Endothelial cell of umbilical vein (primary cell): ENCODE results near the gene HID1.

Experiments
- CTCF ChIP-seq, 2 donors: IDR thresholded peaks; 1 replicate in 1 of 2; 2 replicates in 1 of 2; pipeline ENCODE4 v1.5.1; 2011; ENCODE audit warnings: low read length in 2 of 2, mild to moderate bottlenecking in 2 of 2, moderate library complexity in 2 of 2, control low read depth in 1 of 2, inconsistent platforms in 1 of 2, low read depth in 1 of 2; ENCODE audit not compliant: insufficient read depth in 1 of 2; ENCODE audit errors: extremely low read depth in 1 of 2
- MYC ChIP-seq: IDR thresholded peaks from one replicate; pipeline ENCODE4 v1.6.1; 2011; ENCODE audit warnings: mild to moderate bottlenecking, low read depth, low read length
- POLR2A ChIP-seq: IDR thresholded peaks from 2 replicates; pipeline ENCODE4 v1.6.1; 2012; ENCODE audit warnings: low read depth, mild to moderate bottlenecking, control low read depth, low read length

GRCh38 chr17:74930535-74931036 is 42.0 kb downstream of the HID1 start:
- TF ChIP-seq POLR2A = no peak
- TF ChIP-seq MYC = no peak
- TF ChIP-seq CTCF (IDR thresholded peaks at IDR 0.05; ENCODE audit: extremely low read depth in 1 of 2, insufficient read depth in 1 of 2, low read depth in 1 of 2, low read length in 2 of 2) = no peak
